Stimulated activated CD8-positive, alpha-beta memory T cell treated with anti-CD3 and anti-CD28 coated beads, Interleukin-2, amount 100 ng/mL, for 48 hours (primary cell): ENCODE results near the gene GDPD4.

Experiments used
- DNase-seq, 2 donors: peaks; one replicate each; pipeline ENCODE4 v3.0.0-alpha.2; 2020; ENCODE audit warnings: low read depth in 2 of 2

The GDPD4 gene

DNA sequence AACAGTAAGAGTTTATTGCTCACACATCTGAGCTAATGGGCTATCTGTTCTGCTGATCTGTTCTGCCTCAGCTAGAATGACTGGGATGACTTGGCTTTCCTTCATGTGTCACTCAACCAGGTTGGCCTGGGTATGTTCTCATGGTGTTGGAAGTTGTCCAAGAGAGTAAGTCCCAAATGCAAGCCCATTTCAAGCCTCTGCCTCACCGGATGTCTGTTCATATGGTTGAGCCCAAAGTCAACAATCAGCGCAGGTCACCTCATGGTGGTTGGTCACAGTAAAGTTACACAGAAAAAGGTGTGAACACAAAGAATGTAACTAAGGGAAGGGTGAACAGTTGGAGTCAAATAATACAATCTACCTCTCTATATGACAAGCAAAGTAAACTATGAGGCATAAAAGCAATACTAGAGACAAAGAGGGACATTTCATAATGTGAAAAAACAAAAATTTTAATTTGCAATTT is 1.9 kb downstream of the GDPD4 start:
- DNase-seq = no peak

DNA sequence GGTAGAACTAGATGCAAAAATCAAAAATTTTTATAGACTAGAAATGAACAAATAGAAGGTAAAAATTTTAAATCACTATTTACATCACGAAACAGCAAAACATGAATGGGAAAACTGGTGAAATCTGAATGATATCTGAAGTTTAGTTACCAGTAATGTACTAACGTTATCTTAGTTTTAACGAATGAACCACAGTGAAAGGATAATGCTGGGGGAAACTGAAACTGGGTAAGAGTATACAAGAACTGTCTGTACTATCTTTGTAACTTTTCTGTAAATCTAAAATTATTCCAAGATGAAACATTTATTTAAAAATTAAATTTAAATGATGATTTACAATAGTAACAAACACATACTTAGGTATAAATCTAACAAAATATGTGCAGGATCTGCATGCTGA is 7.4 kb downstream of the GDPD4 start:
- DNase-seq = no peak

DNA sequence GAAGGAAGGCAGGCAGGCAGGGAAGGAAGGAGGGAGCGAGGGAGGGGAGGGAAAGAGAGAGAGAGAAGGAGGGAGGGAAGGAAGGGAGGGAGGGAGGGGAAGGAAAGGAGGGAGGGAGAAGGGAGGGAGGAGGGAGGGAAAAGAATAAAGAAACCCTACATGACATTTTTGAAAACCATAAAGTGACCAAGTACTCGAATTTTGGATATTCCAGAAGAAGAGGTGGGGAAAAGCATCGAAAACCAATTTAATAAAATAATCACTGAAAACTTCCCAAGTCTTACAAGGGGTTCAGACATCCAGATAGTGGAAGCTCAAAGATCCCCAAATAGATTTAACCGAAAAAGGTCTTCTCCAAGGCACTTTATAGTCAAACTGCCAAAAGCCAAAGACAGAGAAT is 11.7 kb downstream of the GDPD4 start:
- DNase-seq = no peak

- DNase-seq = no peak
Measured at GRCh38 chr11:77287615-77288273, 13.7 kb downstream of the GDPD4 start.

DNA sequence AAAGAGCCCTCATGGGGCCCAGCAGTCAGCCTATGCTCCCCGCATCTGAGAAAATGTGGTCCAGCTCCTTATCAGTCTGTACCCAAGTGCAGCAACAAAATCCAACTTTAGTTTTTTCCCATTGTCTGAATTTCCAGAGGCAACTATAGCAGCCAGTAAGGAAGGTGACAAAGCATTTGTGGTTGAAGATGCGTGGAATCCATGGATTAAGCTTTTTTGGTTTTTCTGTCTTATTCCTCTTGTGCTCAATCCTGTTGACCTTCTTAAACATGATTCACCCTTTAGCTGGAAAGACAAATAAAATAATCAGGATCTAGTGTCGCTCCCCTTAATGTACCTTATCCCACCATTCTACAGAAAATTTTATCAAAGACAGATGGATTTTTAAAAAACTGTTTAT is 14.3 kb downstream of the GDPD4 start:
- DNase-seq = no peak

GRCh38 chr11:77284476-77285468 is 16.7 kb downstream of the GDPD4 start:
- DNase-seq = no peak

GRCh38 chr11:77283101-77283500 is 18.4 kb downstream of the GDPD4 start:
- no peak for DNase-seq

GRCh38 chr11:77278595-77279506 is 22.6 kb downstream of the GDPD4 start:
- DNase-seq = no peak

GRCh38 chr11:77276271-77276670 is 25.2 kb downstream of the GDPD4 start:
- DNase-seq = no peak

GRCh38 chr11:77270921-77271320 is 30.6 kb downstream of the GDPD4 start:
- DNase-seq = no peak

GRCh38 chr11:77269484-77270123 is 31.9 kb downstream of the GDPD4 start:
- DNase-seq = no peak

DNA sequence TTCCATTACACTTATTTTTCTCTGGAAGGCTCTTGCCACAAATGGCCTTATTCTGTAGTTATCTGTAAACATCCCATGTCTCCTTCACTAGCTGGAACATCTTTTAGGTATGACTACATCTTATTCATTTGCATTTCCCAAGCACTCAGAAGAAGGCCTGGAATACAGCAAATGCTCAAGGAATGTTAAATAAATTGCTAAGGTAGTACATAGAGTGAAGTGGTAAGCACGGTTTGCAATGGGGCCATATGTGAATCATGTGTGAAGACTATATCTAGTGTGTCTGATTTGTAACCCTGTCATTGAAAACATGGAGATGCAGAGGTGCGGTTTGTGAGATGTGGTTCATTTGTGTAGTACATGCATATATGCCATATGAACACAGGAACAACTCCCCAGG is 33.5 kb downstream of the GDPD4 start:
- DNase-seq = no peak

GRCh38 chr11:77266766-77267165 is 34.7 kb downstream of the GDPD4 start:
- DNase-seq = no peak

- DNase-seq = no peak
Measured at GRCh38 chr11:77262803-77263202, 38.7 kb downstream of the GDPD4 start.

- DNase-seq = no peak
Measured at GRCh38 chr11:77259641-77260040, 41.8 kb downstream of the GDPD4 start.

GRCh38 chr11:77253690-77254089 is 47.8 kb downstream of the GDPD4 start:
- no peak for DNase-seq

DNA sequence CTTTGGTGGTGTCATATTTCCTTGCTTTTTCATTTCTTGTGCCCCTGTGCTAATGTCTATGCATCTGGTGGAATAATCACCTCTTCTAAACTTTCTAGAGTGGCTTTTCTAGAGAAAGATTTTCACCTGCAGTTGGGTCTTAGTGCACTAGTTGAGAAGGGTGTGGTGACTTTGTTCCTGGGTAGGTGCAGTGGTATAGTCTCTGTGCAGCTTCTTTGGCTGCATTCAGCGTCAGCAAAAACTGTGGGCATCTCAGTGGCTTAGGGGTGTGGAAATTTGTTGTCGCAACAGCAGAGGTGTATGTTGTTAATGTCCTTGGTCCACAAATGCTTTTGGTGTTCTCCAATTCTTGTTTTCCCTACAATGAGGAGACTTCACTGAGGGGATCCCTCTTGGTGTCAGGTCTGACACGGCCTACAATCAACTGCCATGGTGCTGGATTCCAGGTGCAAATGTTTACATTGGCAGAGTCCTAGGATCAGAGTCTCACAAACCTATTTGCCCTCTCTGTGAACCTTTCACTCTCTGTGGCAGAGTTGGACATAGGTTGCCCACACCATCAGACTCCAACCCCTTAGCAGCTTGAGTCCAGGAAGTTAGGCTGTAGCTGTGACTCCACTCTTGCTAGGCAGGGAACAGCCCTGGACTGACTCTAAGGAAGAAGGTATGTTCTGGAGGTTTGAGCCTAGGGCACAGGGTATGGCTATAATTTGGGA is 48.8 kb downstream of the GDPD4 start:
- DNase-seq = no peak

DNA sequence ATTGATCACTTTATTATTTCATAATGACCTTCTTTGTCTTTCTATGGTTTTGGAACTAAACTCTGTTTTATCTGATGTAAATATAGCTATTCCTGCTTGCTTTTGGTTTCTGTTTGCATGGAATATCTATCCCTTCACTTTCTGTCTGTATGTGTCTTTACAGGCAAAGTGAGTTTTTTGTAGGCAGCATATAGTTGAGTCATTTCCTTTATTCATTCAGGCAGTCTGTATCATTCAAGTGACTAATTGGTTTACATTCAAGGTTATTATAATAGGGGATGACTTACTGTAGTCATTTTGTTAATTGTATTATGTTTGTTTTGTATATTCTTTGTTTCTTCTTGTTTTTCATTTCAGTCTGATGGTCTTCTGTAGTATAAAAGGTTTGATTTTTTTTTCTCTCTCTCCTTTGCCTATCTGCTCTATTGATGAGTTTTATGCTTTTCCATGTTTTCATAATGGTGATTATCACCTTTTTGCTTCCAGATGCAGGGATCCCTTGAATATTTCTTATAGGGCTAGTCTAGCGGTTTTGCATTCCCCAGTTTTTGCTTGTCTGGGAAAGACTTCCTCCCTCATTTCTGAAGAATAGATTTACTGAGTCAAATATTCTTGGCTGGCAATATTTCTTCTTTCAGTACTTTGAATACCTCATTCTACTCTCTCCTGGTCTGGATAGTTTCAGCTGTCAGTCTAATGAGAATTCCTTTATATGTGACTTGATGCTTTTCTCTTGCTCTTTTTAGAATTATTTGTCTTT is 50.4 kb downstream of the GDPD4 start:
- DNase-seq = no peak

GRCh38 chr11:77249427-77249826 is 52.1 kb downstream of the GDPD4 start:
- DNase-seq = no peak
